ENCODE results near the gene DEF6.

Gene DEF6

DNA sequence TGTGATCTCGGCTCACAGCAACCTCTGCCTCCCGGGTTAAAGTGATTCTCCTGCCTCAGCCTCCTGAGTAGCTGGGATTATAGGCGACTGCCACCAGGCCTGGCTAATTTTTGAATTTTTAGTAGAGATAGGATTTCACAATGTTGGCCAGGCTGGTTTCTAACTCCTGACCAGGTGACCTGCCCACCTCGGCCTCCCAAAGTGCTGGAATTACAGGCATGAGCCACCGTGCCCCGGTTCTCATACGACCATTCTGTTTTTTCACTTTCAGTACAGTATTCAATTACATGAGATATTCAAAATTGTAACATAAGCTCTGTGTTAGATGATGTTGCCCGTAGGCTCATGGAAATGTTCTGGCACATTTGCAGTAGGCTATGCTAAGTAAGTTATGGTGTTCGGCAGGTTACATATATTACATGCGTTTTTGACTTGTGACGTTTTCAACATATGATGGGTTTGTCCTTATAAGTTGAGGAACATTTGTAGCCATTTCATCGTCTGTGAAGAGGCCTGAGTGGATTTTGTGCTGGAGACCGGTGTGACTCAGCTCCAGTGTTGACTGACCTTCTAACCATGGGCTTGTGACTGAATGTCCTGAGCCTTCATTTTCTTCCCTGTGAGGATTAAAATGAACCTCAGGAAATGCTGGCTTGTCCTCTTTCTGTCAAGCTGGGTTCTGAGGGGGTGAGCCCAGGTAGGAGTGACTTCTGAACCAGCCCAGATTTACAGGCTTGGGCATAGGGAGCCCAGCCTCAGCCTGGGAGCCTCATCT, 56.9 kb downstream of the DEF6 start:
- no peak for DNase-seq

DNA sequence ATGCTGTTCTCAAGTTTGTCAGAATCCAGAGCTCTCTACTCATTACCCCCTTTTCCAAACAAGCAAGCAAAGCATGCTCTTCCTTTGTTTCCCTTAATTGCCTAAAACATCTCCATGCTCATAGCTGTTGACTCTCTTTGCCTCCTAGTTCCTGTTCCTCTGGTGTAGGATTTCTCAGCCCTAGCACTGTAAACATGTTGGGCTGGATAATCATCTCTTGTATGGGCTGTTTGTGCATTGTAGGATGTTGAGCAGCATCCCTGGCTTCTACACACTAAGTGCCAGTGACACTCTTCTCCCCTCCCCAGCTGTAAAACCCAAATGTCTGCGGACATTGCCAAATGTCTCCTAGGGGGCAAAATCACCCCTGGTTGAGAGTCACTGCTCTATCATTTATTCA, 58.8 kb downstream of the DEF6 start:
- DNase-seq = no peak

DNA sequence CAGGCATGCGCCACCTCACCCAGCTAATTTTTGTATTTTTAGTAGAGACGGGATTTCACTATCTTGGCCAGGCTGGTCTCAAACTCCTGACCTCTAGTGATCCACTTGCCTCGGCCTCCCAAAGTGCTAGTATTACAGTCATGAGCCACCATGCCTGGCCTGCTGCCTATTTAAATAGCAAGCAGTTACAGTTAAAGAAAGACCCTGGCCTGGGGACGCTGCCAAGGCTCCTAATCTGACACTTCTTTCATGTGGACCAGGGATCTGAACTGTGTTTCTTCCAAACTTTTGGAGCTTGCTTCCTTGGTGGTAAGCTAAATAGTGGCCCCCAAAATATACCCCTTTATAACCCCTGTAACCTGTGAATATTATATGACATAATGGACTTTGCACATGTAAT, 60.1 kb downstream of the DEF6 start:
- no peak for DNase-seq

DNA sequence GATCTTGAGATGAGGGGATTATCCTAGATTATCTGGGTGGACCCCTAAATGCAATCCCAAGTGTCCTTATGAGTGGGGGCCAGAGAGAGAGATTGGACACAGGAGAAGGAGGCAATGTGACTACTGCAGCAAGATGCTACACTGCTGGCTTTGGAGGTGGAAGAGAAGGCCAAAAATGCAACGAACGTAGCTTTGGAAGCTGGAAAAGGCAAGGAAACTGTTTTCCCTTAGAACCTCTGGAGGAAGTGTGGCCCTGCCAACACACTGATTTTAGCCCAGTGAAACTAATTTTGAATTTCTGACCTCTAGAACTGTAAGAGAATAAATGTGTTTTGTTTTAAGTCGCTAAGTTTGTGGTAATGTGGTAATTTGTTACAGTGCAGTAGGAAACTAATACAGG, 60.5 kb downstream of the DEF6 start:
- no peak for DNase-seq

DNA sequence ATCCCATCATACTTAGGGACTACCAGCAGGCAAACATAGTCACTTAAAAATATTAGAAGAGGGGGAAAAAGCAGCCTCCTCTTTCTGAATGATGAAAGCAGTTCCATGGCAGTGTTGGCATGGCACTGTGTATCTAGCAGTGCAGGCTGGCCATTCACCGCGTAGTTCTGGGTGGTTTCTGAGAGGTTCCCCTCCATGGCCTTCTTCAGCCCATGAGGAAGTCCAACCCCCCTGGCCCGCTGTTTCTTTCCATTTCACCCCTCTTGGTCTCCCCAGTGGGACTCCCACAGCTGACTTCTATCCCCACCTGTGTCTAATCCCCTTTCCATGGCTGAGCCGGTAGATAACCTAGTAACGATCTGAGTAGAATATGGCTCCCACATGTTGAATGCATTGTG, 61.7 kb downstream of the DEF6 start:
- DNase-seq = no peak

DNA sequence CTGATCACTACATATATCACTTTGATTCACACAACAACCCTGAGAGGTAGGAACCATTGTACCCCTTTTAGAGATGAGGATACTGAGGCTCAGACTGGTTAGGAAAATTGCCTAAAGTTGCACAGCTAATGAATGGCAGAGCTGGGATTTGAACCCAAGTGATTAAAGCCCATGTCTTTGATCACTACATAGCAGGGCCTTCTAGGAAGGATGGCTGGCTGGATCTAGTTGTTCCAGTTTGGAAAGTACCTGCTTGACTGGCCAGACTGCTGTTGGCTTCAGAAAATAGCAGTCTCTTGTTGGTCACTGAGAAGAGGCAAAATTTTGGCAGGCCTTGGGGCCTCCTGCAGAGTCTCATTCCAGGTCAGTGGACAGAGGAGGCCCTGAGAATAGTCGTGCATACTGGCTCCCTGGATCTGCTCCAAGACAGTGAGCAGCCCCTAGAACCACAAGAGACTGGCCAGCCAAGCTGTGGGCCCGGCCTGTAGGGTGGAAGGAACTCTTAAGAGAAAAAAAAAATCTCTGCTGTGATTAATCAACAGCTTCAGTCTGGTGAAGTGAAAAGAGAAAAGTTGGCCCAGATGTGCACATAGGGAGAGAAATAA, 62.2 kb downstream of the DEF6 start:
- no peak for DNase-seq

DNA sequence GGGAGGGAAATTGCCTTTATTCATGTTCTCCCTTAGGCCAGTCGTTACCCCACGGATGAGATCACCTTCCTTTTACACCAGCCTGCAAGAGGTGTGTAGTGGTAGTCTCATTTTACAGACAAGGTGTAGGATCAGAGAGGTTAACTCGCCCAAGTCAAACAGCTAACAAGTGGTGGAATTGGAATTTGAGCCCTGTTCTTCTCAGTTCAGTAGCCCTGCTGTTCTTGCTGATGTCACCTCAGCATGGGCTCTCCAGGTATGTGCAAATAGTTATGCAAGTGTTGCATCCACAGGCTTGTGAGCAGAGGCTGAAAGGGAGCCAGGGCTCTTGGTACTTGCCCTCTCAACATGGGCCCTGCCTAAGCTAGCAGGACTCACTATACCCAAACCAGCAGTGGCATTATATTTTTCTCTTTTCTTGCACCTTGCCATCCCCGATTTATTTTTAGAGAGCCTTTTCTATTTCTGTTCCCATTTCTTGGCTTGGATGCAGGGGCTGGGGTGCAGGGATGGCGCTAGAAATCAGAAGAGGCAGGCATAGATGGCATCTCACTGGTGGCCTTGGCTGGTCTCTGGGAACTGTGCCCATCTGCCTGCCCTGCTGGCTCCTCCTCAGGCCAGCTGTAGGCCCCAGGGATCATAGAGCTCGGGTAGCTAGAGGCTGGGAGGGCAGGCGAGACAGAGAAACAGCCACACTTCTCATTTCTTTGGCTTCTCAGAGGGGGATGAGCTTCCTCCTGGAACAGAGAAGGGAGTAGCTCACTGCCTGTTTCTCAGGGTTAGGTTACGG, 62.9 kb downstream of the DEF6 start:
- DNase-seq = no peak

DNA sequence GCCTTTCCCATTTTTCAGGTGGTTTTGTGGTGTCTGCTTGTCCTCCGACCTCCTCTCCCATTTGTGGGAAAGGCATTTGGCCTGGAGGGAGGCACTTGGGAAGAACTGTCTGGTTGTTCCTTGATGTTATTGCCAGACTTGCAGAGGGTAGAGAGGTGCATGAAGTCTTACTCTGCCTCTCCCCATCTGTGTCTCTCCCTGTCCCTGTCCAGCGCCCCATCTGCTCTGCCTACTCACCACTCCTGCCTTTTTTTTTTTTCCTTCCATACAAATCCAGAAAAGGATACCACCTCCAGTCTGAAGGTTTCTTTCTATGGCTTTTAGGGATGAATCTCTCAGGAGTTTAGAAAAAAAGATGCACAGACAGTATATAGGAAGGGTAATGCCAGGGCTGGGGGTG, 64.6 kb downstream of the DEF6 start:
- no peak for DNase-seq

DNA sequence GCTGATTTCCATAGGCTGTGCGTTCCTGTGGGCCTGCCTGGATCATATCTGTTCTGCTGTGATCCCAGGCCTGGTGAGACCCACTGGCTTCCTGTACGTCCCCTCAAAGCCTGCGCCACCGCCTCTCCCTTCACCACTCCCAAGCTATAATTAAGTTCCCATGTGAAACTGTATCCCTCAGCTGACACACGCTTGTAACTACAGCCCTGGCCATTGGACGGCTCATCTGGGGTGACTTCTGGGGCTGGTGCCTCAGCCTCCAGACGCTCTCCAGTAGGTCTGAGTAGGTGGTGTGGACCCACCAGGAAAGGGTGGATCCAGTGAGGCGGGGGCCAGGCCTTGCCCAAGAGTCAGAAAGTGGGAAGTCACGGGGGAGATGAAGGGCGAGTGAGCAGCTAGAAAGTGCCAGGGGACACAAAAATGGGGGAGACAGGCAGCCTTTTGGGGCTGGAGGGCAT, 65.7 kb downstream of the DEF6 start:
- no peak for DNase-seq

DNA sequence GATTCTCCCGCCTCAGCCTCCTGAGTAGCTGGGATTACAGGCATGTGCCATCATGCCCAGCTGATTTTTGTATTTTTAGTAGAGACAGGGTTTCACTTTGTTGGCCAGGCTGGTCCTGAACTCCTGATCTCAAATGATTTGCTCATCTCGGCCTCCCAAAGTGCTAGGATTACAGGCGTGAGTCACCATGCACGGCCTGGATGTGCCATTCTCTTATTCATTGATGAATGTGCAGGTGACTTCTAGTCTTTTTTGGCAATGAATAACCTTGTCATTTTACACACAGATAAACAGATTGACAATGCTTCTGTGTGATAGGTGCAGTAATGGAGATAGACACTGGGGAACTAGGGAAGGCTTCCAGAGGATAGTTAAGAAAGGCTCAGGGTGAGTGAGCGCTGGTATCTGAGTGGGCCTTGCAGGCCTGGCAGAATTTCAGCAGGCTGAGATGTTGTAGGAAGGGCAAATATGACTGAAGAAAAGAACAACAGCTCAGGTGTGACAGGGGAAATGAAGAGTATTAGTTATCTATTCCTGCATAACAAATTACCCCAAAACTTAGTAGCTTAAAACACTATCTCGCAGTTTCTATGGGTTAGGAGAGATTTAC, 68.1 kb downstream of the DEF6 start:
- no peak for DNase-seq

DNA sequence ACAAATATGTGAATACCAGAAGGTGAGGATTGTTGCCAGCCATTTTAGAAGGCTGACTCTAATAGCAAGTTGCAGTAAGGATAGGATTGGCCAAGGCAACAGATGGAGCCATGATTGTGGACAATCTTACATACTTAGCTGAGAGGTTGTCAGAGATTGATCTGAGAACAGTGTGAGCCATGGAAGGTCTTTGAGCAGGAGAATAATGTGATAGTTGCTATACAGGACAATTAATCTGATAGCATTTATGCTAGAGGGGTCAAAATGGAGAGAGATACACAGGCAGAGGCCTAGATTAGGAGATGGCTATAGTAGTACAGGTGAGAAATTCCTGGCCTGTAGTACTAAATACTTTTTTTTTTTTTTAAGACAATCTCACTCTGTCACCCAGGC, 68.6 kb downstream of the DEF6 start:
- no peak for DNase-seq

DNA sequence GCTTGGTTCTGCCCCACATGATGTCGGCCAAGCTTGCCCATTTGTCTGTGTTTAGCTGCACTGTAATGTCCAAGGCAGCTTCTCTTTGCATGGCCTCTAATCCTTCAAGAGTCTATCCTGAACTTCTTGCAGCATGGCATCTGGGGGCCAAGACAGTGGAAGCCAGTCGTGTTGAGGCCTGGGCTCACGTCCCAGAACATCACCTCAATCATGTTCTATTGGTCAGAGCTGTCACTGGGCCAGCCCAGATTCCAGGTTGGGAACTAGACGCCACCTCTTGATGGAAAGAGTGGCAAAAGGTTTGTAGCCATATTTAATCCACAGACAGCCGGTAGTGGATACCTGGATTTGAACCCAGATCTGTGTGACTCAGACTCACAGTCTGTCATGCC, 70.0 kb downstream of the DEF6 start:
- no peak for DNase-seq

DNA sequence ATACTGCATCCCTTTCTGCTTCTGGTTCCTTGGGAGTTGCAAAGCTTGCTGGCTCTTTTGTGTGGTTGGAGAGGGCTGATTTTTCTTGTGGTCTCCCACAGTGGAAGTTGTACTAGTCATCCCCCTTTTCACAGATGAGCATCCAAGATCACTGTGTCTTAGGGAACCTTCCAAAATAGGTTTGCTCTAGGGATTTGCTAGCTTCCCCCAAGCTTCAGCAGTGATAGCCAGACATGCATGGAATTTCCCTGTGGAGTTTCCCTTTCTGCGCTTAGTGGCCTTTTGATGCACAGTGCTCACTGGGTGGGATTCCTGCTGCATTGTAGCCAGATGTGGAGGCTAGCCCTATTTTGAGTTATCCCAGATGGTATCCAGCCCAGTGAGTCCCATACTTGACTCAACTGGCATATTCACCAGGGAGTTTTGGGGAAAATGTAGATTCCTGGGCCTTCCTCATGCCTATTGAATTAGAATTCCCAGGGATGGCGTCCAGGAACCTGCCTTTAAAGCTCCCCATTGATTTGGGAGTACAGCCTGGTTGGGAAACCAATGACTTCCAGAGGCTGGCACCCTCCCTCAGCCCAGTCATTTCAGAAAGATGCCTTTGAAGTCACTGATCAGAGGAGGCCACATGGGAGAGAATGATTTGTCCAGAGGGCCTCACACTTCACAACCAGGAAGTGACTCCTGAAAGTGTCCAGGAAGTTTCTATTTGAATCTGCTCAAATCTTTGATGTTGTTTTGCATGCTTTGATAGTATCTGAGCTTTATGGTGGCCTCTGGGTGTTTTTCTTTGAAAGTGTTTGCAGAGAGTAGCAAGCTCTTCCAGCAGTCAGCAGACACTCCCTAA, 70.6 kb downstream of the DEF6 start:
- no peak for DNase-seq

DNA sequence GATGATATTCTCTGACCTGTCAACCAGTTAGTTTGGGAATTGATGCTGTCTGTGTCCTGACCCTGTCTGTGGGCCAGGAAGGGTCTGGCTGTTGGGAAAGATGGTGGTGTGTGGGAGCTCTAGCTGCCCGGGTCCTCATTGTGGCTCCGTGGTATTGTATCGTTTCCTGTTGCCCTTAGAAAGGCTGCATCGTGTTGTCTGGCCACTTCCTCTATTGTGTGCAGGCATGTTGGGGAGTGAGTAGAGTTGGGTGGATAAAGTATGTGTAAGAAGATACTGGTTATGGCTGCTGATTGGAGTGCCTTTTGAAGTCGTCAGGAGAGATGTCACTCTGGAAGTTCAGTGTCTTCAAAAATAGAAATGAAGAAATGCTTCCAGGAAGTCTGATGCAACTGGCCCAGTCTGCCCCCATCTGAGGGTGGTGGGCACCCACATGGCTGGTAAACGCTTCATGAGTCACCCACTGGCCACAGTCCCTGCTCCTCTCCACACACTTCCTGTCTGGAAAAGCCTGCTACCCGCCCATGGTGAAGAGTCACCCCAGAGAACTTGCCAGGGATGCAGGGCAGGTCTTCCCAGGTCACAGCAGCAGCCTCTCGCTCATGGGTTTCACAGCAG, 72.6 kb downstream of the DEF6 start:
- no peak for DNase-seq

DNA sequence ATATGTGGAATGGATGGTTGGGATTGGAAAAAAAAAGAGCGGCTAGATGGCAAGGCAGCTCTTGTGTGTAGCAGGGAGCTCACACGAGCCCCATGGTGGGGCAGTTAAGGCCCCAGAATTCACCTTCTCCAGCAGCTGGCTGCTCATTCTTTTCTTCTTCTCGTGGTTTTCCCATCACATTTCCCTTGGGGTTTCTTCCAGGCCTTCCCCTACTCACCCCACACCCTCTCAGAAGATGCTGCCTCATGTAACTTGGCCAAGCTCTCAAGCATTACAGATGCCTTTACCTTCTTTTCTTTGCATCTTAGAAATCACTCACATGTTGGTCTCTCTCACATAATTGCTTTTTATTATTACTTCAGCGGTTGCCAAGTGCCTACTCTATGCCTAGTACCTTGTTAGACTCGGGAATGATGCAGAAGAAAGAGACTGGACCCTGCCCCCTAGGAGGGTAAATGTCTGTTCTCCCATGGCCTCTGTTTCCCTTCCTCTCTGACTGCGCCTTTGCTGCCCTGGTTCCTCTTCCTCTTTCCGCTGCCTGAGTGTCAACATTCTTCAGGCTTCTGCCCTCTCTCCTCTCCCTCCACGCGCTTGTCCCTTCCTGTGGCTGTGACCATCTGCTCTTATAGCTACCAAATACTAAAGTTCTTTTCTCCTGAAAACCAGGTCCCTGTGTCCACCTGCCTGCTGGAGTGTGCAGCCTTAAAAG, 73.3 kb downstream of the DEF6 start:
- no peak for DNase-seq

Measured in NCI-H146 (cell line).